LNCAP (cell line): ENCODE measurements around the gene HIRIP3.

Experiments
- TF ChIP-seq, protein P1 (sequence below): fragments of 450-650 bp; IDR thresholded peaks from 2 replicates; pipeline ENCODE4 v1.5.1; 2017; ENCODE audit warnings: mild to moderate bottlenecking

Gene HIRIP3

DNA sequence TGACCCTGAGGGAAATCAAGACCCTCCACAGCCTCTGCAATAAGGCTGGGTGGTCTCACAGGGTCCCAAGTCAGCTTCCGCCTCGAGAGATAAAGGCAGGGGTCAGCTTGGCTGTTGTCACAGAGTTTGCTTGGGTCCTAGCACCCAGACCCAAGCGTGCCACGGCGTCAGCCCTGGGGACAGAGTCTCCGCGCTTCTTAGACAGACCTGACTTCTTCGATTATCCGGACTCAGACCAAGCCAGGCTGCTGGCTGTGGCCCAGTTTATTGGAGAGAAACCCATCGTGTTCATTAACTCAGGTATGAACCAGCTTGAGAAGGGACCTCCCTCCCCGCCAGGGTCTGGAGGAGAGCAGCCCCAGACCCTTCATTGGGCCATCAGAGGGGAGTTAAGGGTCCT is 28.2 kb upstream of the HIRIP3 start:
- TF ChIP-seq, protein P1, sequence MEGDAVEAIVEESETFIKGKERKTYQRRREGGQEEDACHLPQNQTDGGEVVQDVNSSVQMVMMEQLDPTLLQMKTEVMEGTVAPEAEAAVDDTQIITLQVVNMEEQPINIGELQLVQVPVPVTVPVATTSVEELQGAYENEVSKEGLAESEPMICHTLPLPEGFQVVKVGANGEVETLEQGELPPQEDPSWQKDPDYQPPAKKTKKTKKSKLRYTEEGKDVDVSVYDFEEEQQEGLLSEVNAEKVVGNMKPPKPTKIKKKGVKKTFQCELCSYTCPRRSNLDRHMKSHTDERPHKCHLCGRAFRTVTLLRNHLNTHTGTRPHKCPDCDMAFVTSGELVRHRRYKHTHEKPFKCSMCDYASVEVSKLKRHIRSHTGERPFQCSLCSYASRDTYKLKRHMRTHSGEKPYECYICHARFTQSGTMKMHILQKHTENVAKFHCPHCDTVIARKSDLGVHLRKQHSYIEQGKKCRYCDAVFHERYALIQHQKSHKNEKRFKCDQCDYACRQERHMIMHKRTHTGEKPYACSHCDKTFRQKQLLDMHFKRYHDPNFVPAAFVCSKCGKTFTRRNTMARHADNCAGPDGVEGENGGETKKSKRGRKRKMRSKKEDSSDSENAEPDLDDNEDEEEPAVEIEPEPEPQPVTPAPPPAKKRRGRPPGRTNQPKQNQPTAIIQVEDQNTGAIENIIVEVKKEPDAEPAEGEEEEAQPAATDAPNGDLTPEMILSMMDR = no peak

DNA sequence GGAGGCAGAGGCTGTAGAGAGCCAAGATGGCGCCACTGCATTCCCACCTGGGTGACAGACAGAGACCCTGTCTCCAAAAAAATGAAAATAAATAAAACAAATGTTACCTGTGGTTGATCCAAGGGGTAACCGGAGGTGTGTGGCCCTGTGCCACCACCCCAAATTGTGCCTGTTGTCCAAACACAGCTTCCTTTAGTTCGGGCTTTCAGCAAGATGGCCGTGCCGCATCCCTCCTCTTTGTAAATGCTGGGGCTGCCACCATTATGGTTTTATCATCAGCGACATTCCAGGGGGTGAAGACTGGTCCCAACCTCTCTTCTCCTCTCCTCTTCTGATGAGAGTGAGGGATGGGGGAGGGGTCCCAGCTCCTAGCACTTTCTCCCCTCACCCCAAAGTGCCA is 27.5 kb upstream of the HIRIP3 start, which contains the start of gene C16orf92:
C16orf92 (plus strand) TSS at position 312 of the 400 bp plus-strand sequence. CDS start 143 bp downstream, outside the sequence.
- TF ChIP-seq, protein P1 = no peak

DNA sequence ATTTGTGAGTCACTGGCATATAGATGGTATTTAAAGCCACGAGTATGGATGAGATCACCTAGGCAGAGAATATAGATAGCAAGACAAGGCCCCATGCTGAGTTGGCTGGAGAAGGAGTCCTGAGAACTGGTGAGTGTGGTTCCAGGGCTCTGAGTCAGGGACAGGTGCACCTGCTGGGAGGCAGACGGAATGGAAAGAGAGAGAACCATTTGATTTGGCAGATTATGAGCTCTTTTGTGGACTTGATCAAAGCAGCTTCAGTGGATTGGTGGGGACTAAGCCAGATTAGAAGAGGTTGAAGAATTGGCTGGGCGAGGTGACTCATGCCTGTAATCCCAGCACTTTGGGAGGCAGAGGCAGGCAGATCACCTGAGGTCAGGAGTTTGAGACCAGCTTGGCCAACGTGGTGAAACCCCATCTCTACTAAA is 23.3 kb upstream of the HIRIP3 start:
- TF ChIP-seq, protein P1 = no peak

DNA sequence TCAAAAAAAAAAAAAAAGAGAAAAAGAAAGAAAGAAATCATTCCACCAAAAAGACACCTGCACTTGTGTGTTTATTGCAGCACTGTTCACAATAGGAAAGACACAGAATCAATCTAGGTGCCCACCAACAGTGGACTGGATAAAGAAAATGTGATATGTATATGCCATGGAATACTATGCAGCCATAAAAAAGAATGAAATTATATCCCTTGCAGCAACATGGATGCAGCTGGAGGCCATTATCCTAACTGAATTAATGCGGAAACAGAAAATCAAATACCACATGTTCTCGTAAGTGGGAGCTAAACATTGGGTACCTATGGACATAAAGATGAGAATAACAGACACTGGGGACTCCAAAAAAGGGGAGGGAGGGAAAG is 21.9 kb upstream of the HIRIP3 start:
- TF ChIP-seq, protein P1 = no peak

DNA sequence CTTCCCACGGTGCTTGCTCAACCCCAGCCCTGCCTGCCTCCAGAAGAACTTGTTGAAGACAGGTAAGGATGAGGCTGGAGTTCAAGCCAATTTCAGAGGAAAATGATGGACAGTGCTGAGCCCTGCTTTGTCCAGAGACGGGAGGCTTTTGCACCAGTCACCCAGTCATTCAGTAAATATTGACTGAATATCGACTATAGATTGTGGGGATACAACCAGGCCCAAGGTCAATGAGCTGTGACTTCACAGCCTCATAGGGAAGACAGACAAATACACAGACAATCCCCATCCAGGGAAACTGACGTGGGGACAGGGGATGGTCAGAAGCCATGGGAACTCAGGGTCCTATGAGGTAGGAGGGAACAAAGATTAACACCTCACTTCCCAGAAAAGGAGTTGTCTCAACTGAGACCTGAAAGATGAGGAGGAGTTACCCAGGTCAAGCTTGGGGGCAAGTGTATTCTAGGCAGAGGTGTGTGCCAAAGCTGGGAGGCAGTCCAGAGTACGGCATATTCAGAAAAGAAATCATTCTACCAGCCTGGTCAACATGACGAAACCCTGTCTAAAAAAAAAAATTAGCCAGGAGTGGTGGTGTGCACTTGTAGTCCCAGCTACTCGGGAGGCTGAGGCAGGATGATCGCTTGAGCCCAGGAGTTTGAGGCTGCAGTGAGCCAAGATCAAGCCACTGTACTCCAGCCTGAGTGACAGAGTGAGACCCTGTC is 21.3 kb upstream of the HIRIP3 start:
- TF ChIP-seq, protein P1 = no peak

DNA sequence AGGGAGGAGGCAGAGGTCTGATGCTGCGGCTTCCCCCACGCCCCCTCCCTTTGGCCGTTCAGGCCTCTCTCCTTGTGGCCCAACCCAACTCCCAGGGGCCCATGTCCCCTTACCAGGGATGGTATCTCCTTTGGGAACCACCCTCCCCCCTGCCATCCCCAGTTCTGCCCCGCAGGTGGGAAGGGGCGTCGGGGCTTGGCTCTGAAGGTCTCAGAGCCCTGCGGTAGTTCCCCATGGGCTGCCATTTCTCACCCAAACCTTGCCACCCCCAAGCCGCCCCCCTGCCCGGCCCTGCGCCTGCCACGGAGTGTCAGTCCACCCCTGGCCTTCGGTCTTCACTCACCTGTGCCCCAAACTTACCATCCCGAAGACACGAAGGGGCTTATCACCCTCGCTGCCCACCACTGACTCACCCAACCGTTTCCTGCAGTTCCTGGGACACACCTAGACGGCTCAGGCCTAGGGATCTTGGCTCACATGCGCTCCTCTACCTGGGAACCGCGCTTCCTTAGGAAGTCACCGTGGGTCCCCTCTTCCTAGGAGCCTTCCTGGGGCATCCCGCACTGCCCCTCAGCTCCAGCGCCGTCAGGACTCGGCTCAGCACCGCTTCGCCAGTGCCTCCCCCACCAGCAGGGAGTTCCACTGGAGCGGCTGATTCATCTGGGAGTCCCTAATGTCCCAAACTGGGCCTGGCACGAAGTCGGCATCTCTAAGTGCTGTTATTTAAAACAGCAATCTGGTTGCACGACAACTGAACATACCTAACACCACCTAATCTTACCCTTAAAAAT is 16.5 kb upstream of the HIRIP3 start:
- TF ChIP-seq, protein P1 = no peak

DNA sequence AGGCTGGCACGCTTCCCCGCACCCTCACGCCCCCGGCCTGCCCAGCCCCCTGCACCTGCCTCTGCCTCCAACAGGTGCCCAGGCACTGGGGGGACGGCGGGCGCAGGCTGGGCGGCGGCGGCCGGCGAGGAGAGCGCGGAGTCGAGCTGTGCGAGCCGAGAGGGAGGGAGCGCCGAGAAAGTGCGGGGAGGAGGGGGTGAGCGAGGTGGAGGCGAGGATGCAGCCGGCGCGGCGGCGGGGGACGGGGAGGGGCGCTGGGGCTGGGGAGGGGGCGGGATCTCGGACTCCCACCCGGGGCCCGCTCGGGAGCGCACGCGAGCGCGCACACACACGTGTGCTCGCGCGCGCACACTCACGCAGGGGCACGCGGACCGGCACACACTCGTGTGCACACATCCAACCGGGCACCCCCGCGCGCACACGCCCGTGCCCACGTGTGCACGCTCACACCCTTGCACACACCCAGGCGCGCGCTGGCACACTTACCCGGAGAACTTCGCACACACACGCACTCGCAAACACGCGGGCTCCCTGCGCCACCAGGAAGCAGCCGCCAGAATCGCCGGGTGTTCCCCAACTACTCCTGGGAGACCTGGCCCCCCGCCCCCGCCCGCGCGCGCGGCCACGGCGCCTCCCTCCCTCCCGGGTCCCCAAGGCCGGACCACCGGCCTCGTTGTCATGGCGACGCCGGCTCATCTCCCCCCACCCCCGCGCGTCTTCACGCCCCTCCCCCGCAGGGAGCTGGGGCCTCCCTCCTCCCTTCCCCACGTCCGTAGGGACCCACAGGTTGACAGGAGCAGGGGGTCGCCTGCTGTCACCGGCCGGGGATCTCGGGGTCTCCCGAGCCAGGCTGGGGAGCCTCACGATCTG is 15.7 kb upstream of the HIRIP3 start, which contains the start of gene DOC2A:
DOC2A (minus strand) TSS at position 184 of the 870 bp plus-strand sequence. CDS start 805 bp downstream, outside the sequence.
- TF ChIP-seq, protein P1 = no peak
